H1 (cell line): Measurements from ENCODE around the gene PTBP1. TPM values are rescaled to one million over a fixed set of nuclear protein-coding genes. Genes with fewer than 3 reads are reported as not detected.

Experiments used
- CTCF ChIA-PET: fragments of 300-600 bp; sonication (Branson Sonifier 250); formaldehyde crosslinking; loops from one replicate; lab custom pipeline; 2021; ENCODE audit not compliant: partially characterized antibody; lab: Charles Lee
- POLR2A ChIA-PET: fragments of 300-600 bp; sonication (Branson Sonifier 250); formaldehyde crosslinking; loops from one replicate; lab custom pipeline; 2021; ENCODE audit warnings: inconsistent platforms; ENCODE audit not compliant: partially characterized antibody; lab: Charles Lee
- DNase-seq, 2 experiments: peaks; one replicate each; pipeline versions ENCODE4 v3.0.0 to v3.0.0-alpha.2; 2010 to 2022; ENCODE audit warnings: low spot score in 2 of 2, low read depth in 1 of 2, mixed read lengths in 1 of 2
- FAIRE-seq: peaks from 2 replicates; lab custom pipeline; 2011; peaks lifted over from hg19 to GRCh38; lab: Jason Lieb, UNC
- H2AFZ ChIP-seq: 2 replicates; pipeline ENCODE4 v1.8.1; 2012; ENCODE audit warnings: low read length, inconsistent platforms
- H2AK5ac ChIP-seq: 2 replicates; pipeline ENCODE4 v1.6.1; 2013; ENCODE audit warnings: low read depth, low read length
- H2BK120ac ChIP-seq: replicated peaks from 2 replicates; pipeline ENCODE3; 2013; ENCODE audit warnings: low read depth, low read length, inconsistent platforms
- H2BK12ac ChIP-seq: 2 replicates; pipeline ENCODE4 v1.6.1; 2013; ENCODE audit warnings: low read depth, low read length
- H2BK15ac ChIP-seq: 2 replicates; pipeline ENCODE4 v1.6.1; 2013; ENCODE audit warnings: low read length
- H2BK20ac ChIP-seq: 2 replicates; pipeline ENCODE4 v1.6.1; 2013; ENCODE audit warnings: low read length
- H2BK5ac ChIP-seq: 2 replicates; pipeline ENCODE4 v1.6.1; 2013; ENCODE audit warnings: low read depth, low read length
- H3K14ac ChIP-seq: 2 replicates; pipeline ENCODE4 v1.6.1; 2013; ENCODE audit warnings: inconsistent platforms; ENCODE audit not compliant: insufficient read length
- H3K18ac ChIP-seq: 2 replicates; pipeline ENCODE4 v1.6.1; 2013; ENCODE audit warnings: low read length; ENCODE audit errors: extremely low read depth
- H3K23ac ChIP-seq: 2 replicates; pipeline ENCODE4 v1.6.1; 2013; ENCODE audit warnings: inconsistent platforms; ENCODE audit not compliant: insufficient read length
- H3K23me2 ChIP-seq: 2 replicates; pipeline ENCODE4 v1.6.1; 2013; ENCODE audit warnings: low read depth, low read length
- H3K27ac ChIP-seq: 2 replicates; pipeline ENCODE4 v1.6.1; 2011; ENCODE audit warnings: low read depth, low read length, inconsistent platforms
- H3K27me3 ChIP-seq, 4 experiments: replicated peaks in 1 of 4; 1 replicate in 1 of 4; 2 replicates in 3 of 4; pipeline versions ENCODE4 v1.6.1 to v1.8.1; 2011 to 2013; ENCODE audit warnings: low read length in 3 of 4, mild to moderate bottlenecking in 3 of 4, inconsistent platforms in 2 of 4, mixed read lengths in 2 of 4, moderate library complexity in 1 of 4; ENCODE audit not compliant: control insufficient read depth in 3 of 4, insufficient read depth in 3 of 4; ENCODE audit errors: extremely low read depth in 1 of 4
- H3K36me3 ChIP-seq, 4 experiments: 2 replicates each; pipeline versions ENCODE4 v1.6.1 to v1.8.1; 2011 to 2013; ENCODE audit warnings: mild to moderate bottlenecking in 4 of 4, low read length in 3 of 4, moderate library complexity in 2 of 4, control low read depth in 1 of 4, inconsistent platforms in 1 of 4; ENCODE audit not compliant: insufficient read depth in 4 of 4, control insufficient read depth in 2 of 4
- H3K4ac ChIP-seq: replicated peaks from 2 replicates; pipeline ENCODE3; 2013; ENCODE audit warnings: low read length, low read depth, mixed read lengths, inconsistent platforms; ENCODE audit not compliant: insufficient read length
- H3K4me1 ChIP-seq, 4 experiments: replicated peaks in 1 of 4; 1 replicate in 1 of 4; 2 replicates in 3 of 4; pipeline versions ENCODE4 v1.6.1 to v1.8.1; 2011 to 2013; ENCODE audit warnings: low read length in 3 of 4, inconsistent platforms in 2 of 4, mixed read lengths in 1 of 4; ENCODE audit not compliant: insufficient read depth in 4 of 4, control insufficient read depth in 3 of 4
- H3K4me2 ChIP-seq, 2 experiments: 2 replicates each; pipeline versions ENCODE4 v1.6.1 to v1.8.1; 2011 to 2013; ENCODE audit warnings: low read depth in 2 of 2, low read length in 2 of 2, control low read depth in 1 of 2, inconsistent platforms in 1 of 2, mild to moderate bottlenecking in 1 of 2; ENCODE audit not compliant: insufficient read depth in 1 of 2
- H3K4me3 ChIP-seq, 4 experiments: fragments of 200-600, 300-600 bp in 1 of 4; sonication (generic), shearing (Covaris generic), sonication (Bioruptor Twin) in 1 of 4; 2 replicates each; pipeline versions ENCODE4 v1.5.1 to v1.8.1; 2011 to 2016; ENCODE audit warnings: low read length in 4 of 4, low read depth in 3 of 4, control low read depth in 2 of 4, inconsistent platforms in 2 of 4, mild to moderate bottlenecking in 2 of 4, mixed read lengths in 1 of 4, moderate library complexity in 1 of 4; ENCODE audit not compliant: insufficient read depth in 2 of 4; ENCODE audit errors: extremely low read depth in 1 of 4
- H3K56ac ChIP-seq: replicated peaks from 2 replicates; pipeline ENCODE3; 2013; ENCODE audit warnings: low read depth, mild to moderate bottlenecking, mixed read lengths, low read length, inconsistent platforms; ENCODE audit not compliant: insufficient read length
- H3K79me1 ChIP-seq: 2 replicates; pipeline ENCODE4 v1.6.1; 2013; ENCODE audit warnings: low read depth, low read length, control low read depth
- H3K79me2 ChIP-seq, 2 experiments: 2 replicates each; pipeline versions ENCODE4 v1.6.1 to v1.8.1; 2012 to 2013; ENCODE audit warnings: low read length in 2 of 2, mild to moderate bottlenecking in 2 of 2, inconsistent platforms in 1 of 2; ENCODE audit not compliant: insufficient read depth in 2 of 2, control insufficient read depth in 1 of 2
- H3K9ac ChIP-seq, 4 experiments: replicated peaks in 1 of 4; 1 replicate in 1 of 4; 2 replicates in 3 of 4; pipeline versions ENCODE4 v1.6.1 to v1.8.1; 2011 to 2013; ENCODE audit warnings: low read depth in 3 of 4, low read length in 3 of 4, control low read depth in 2 of 4, mild to moderate bottlenecking in 2 of 4, moderate library complexity in 2 of 4, inconsistent platforms in 1 of 4; ENCODE audit errors: extremely low read depth in 1 of 4
- H3K9me3 ChIP-seq, 2 experiments: 2 replicates each; pipeline versions ENCODE4 v1.6.1 to v1.8.1; 2012 to 2013; ENCODE audit warnings: mild to moderate bottlenecking in 2 of 2, moderate library complexity in 2 of 2, control low read depth in 1 of 2, inconsistent platforms in 1 of 2, low read depth in 1 of 2, low read length in 1 of 2, mixed read lengths in 1 of 2; ENCODE audit not compliant: insufficient read depth in 2 of 2
- H4K20me1 ChIP-seq, 2 experiments: replicated peaks in 1 of 2; 2 replicates each; pipeline versions ENCODE3 to v1.8.1; 2011 to 2013; ENCODE audit warnings: inconsistent platforms in 2 of 2, low read length in 2 of 2, mild to moderate bottlenecking in 1 of 2; ENCODE audit not compliant: insufficient read depth in 2 of 2, control insufficient read depth in 1 of 2
- H4K5ac ChIP-seq: 2 replicates; pipeline ENCODE4 v1.6.1; 2013; ENCODE audit warnings: low read length, low read depth, mixed read lengths, inconsistent platforms; ENCODE audit not compliant: insufficient read length
- H4K8ac ChIP-seq: 2 replicates; pipeline ENCODE4 v1.8.0; 2013; ENCODE audit warnings: mild to moderate bottlenecking, moderate library complexity, low read length, inconsistent platforms; ENCODE audit not compliant: insufficient read depth; ENCODE audit errors: extremely low read depth
- H4K91ac ChIP-seq: replicated peaks from 2 replicates; pipeline ENCODE3; 2013; ENCODE audit warnings: low read length, mixed read lengths, inconsistent platforms; ENCODE audit not compliant: insufficient read length
- CEBPB ChIP-seq: IDR thresholded peaks from 2 replicates; pipeline ENCODE4 v1.6.1; 2012; ENCODE audit warnings: low read depth, low read length
- EGR1 ChIP-seq: IDR thresholded peaks from 2 replicates; pipeline ENCODE4 v1.6.1; 2011; ENCODE audit warnings: low read depth, low read length, borderline replicate concordance
- POLR2A ChIP-seq, 2 experiments: IDR thresholded peaks; 1 replicate in 1 of 2; 2 replicates in 1 of 2; pipeline ENCODE4 v1.6.1; 2011; ENCODE audit warnings: low read depth in 2 of 2, low read length in 2 of 2, mild to moderate bottlenecking in 2 of 2; ENCODE audit errors: control extremely low read depth in 1 of 2
- POLR2AphosphoS5 ChIP-seq: IDR thresholded peaks from 2 replicates; pipeline ENCODE4 v1.6.1; 2011; ENCODE audit warnings: low read depth, low read length
- SAP30 ChIP-seq: fragments of 300-600 bp; sonication (generic); IDR thresholded peaks from 2 replicates; pipeline ENCODE4 v1.7.1; 2012; ENCODE audit warnings: low read length, moderate library complexity, mild to moderate bottlenecking, inconsistent platforms; ENCODE audit not compliant: insufficient read depth, insufficient replicate concordance
- WGBS, 2 experiments: shearing (Covaris generic) in 1 of 2; methylation state at CpG; one replicate each; pipeline versions ENCODE4 v1.1.6 to v1.1.7; 2013 to 2015; ENCODE audit warnings: low lambda C conversion rate in 2 of 2, mixed read lengths in 2 of 2, inconsistent platforms in 1 of 2, low coverage in 1 of 2, missing lambda C conversion rate in 1 of 2; ENCODE audit not compliant: insufficient replicate concordance in 2 of 2, insufficient coverage in 1 of 2, insufficient read length in 1 of 2; ENCODE audit errors: extremely low coverage in 1 of 2, missing lambda C conversion rate in 1 of 2; 5-methylcytosine and 5-hydroxymethylcytosine counted together
- polyA plus RNA-seq, 7 experiments: library from polyadenylated mRNA; depleted of rRNA in 3 of 7; stranded (reverse) in 5 of 7; unstranded in 2 of 7; fragments of >200 nt in 5 of 7; fragments of 200-250 nt in 2 of 7; gene quantifications; 1 replicate in 5 of 7; 2 replicates in 1 of 7; 4 replicates in 1 of 7; pipeline versions ENCODE4 v1.2.1 to v1.2.3, GENCODE V29; 2011 to 2013; ENCODE audit warnings: missing spikeins in 2 of 7, mixed read lengths in 2 of 7
- total RNA-seq: library from RNA; stranded (reverse); fragmentation: NEBNext Ultra II Directional; extraction: Animal tissue kit (Norgen Biotek cat#: 25700); gene quantifications from 2 replicates; pipeline ENCODE4 v1.2.1, GENCODE V29; 2021
- TF ChIP-seq, protein P1 (sequence below), 3 experiments: IDR thresholded peaks; 1 replicate in 2 of 3; 2 replicates in 1 of 3; pipeline versions ENCODE4 v1.5.1 to v1.6.1; 2011; ENCODE audit warnings: low read length in 3 of 3, mild to moderate bottlenecking in 3 of 3, inconsistent platforms in 2 of 3, low read depth in 1 of 3, moderate library complexity in 1 of 3; ENCODE audit not compliant: insufficient read depth in 1 of 3; ENCODE audit errors: control extremely low read depth in 1 of 3

The PTBP1 gene
- total and polyA plus RNA-seq, 2 of the 8 experiments (the other 6 are each of a cell fraction or from before 2014, with no cell fraction given): 528 to 888 TPM

DNA sequence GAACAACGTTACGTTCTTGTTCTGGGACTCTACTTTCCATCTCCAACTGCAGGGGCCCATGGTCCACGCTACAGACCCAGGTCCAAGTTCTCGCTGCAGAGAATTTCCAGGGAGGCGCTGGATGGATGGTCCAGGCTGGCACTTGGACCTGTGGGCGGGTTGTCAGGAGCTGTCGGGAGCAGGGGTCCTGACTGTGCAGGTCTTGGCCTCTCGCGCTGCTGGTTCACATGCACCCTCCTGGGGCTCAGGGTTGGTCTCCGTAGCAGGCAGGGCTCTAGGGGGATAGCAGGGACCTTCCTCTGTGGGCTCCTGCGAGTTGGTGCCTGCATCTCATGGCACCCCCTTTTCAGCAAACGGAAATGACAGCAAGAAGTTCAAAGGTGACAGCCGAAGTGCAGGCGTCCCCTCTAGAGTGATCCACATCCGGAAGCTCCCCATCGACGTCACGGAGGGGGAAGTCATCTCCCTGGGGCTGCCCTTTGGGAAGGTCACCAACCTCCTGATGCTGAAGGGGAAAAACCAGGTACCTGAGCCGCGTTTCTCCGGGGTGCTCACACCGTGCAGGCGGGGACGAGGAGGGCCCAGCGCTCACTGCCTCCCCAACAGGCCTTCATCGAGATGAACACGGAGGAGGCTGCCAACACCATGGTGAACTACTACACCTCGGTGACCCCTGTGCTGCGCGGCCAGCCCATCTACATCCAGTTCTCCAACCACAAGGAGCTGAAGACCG, 6.6 kb downstream of the PTBP1 start:
- H2BK12ac ChIP-seq: no peak overlapping the region
- no peak overlapping the region for H3K4me2 ChIP-seq
- no peak overlapping the region for H3K23ac ChIP-seq
- peaks cover 18% of the 10 kb centered on the region for H3K79me1 ChIP-seq
- DNase-seq (no peak), FAIRE-seq (no peak)
- H2BK120ac ChIP-seq: no peak overlapping the region
- no peak overlapping the region for H2AK5ac ChIP-seq
- H3K4me1 ChIP-seq: peaks cover 0 to 25% (median 15%) of the 10 kb centered on the region in 4 experiments; a peak in 6 of 7 replicates
- H3K56ac ChIP-seq: no peak overlapping the region
- H2AFZ ChIP-seq: no peak overlapping the region
- H2BK20ac ChIP-seq: no peak overlapping the region
- no peak overlapping the region for H3K14ac ChIP-seq
- H4K8ac ChIP-seq: no peak overlapping the region
- H3K4ac ChIP-seq: no peak overlapping the region
- no peak overlapping the region for H2BK5ac ChIP-seq
- peaks cover 52 to 84% of the 10 kb centered on the region in 2 experiments for H3K79me2 ChIP-seq
- ChIA-PET POLR2A (interaction anchor here (0.8 to 16.9 kb wide), 13 partner anchors 6 to 129 kb away, joined by 3 to 277 read pairs (median 6); partner anchors contain the start of genes AZU1 and PLPPR3), CTCF (interaction anchor here (1.1 to 1.3 kb wide), 4 partner anchors 9 to 194 kb away, joined by 3 to 4 read pairs (median 3); no protein-coding TSS in a partner anchor)
- no peak overlapping the region for H3K27ac ChIP-seq
- TF ChIP-seq POLR2AphosphoS5 (peak; percentile 62; the same call in 1 of the 2 replicates), EGR1 (no peak), CEBPB (no peak), POLR2A (IDR thresholded peaks at IDR 0.05; ENCODE audit: control extremely low read depth in 1 of 2, low read depth in 2 of 2, low read length in 2 of 2) (peak in 1 of 2 experiments; percentile 42; a peak in 1 of 3 replicates), SAP30 (no peak)
- TF ChIP-seq, protein P1, sequence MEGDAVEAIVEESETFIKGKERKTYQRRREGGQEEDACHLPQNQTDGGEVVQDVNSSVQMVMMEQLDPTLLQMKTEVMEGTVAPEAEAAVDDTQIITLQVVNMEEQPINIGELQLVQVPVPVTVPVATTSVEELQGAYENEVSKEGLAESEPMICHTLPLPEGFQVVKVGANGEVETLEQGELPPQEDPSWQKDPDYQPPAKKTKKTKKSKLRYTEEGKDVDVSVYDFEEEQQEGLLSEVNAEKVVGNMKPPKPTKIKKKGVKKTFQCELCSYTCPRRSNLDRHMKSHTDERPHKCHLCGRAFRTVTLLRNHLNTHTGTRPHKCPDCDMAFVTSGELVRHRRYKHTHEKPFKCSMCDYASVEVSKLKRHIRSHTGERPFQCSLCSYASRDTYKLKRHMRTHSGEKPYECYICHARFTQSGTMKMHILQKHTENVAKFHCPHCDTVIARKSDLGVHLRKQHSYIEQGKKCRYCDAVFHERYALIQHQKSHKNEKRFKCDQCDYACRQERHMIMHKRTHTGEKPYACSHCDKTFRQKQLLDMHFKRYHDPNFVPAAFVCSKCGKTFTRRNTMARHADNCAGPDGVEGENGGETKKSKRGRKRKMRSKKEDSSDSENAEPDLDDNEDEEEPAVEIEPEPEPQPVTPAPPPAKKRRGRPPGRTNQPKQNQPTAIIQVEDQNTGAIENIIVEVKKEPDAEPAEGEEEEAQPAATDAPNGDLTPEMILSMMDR (IDR thresholded peaks at IDR 0.05; ENCODE audit: control extremely low read depth in 1 of 3, insufficient read depth in 1 of 3, low read depth in 1 of 3, low read length in 3 of 3): no peak
- H4K20me1 ChIP-seq: peaks cover 68 to 83% of the 10 kb centered on the region in 2 experiments
- no peaks in the 10 kb centered on the region for H3K27me3 ChIP-seq
- H3K9me3 ChIP-seq: no peaks in the 10 kb centered on the region
- H3K23me2 ChIP-seq: peaks cover 3% of the 10 kb centered on the region; the same call in 1 of the 2 replicates
- no peak overlapping the region for H3K18ac ChIP-seq
- H4K5ac ChIP-seq: no peak overlapping the region
- H3K4me3 ChIP-seq: no peak overlapping the region
- H2BK15ac ChIP-seq: no peak overlapping the region
- H3K36me3 ChIP-seq: peaks cover 46 to 83% (median 74%) of the 10 kb centered on the region in 4 experiments
- H4K91ac ChIP-seq: no peak overlapping the region
- H3K9ac ChIP-seq: no peak overlapping the region; a peak in 1 of 7 replicates
- 92% methylated on average over 31 of the region's 31 CpGs; no CpG with 5 or more reads in 1 of the 2 experiments for WGBS, 2 experiments
